ENCODE measurements around the gene CNTNAP5. TPM values are rescaled to one million over a fixed set of nuclear protein-coding genes. Genes with fewer than 3 reads are reported as not detected.

CNTNAP5 gene
- total and polyA plus RNA-seq, 7 donors = not detected

- Histone ChIP-seq H3K27me3 (ENCODE audit: insufficient read depth in 3 of 3, low read length in 2 of 3) (no peaks in the 10 kb centered on the region), H3K36me3 (ENCODE audit: insufficient read depth in 1 of 2, low read depth in 1 of 2) (no peaks in the 10 kb centered on the region), H3K9me3 (no peaks in the 10 kb centered on the region), H3K4me1 (no peaks in the 10 kb centered on the region), H3K27ac (no peak overlapping the region), H3K4me3 (no peak overlapping the region)
- intact Hi-C loops (cut with DNase I) = no loop called here
- 44 to 50% (median 46%) methylated on average over 2 of the region's 2 CpGs for WGBS, 3 donors
- ATAC-seq = no peak
- no peak for TF ChIP-seq CTCF (IDR thresholded peaks at IDR 0.05)
- no peak for DNase-seq
These were observed 13.9 kb downstream of the CNTNAP5 start for GRCh38 chr2:124039032-124039431.

GRCh38 chr2:124039762-124040291, 14.7 kb downstream of the CNTNAP5 start:
- Histone ChIP-seq H3K27me3 (ENCODE audit: insufficient read depth in 3 of 3, low read length in 2 of 3) (no peaks in the 10 kb centered on the region), H3K4me1 (no peaks in the 10 kb centered on the region), H3K27ac (no peak overlapping the region), H3K9me3 (no peaks in the 10 kb centered on the region), H3K36me3 (ENCODE audit: insufficient read depth in 1 of 2, low read depth in 1 of 2) (no peaks in the 10 kb centered on the region), H3K4me3 (no peak overlapping the region)
- no peak for TF ChIP-seq CTCF (IDR thresholded peaks at IDR 0.05)
- intact Hi-C loops (cut with DNase I) = no loop called here
- no peak for ATAC-seq
- DNase-seq = no peak
- 75 to 81% (median 77%) methylated on average over 4 of the region's 4 CpGs for WGBS, 3 donors

- Histone ChIP-seq H3K27me3 (ENCODE audit: insufficient read depth in 3 of 3, low read length in 2 of 3) (no peaks in the 10 kb centered on the region), H3K9me3 (no peaks in the 10 kb centered on the region), H3K4me3 (no peak overlapping the region), H3K27ac (no peak overlapping the region), H3K4me1 (no peaks in the 10 kb centered on the region), H3K36me3 (ENCODE audit: insufficient read depth in 1 of 2, low read depth in 1 of 2) (no peaks in the 10 kb centered on the region)
- DNase-seq = no peak
- no peak for ATAC-seq
- TF ChIP-seq CTCF (IDR thresholded peaks at IDR 0.05) = no peak
- intact Hi-C loops (cut with DNase I) = no loop called here
- 59 to 66% (median 64%) methylated on average over 2 of the region's 2 CpGs for WGBS, 3 donors
These were observed 20.8 kb downstream of the CNTNAP5 start for GRCh38 chr2:124045894-124046293.

- DNase-seq = no peak
- WGBS, 3 donors = 58 to 62% (median 60%) methylated on average over 3 of the region's 3 CpGs
- no peak overlapping the region for H3K27ac ChIP-seq
- no peaks in the 10 kb centered on the region for H3K27me3 ChIP-seq (ENCODE audit: insufficient read depth in 3 of 3, low read length in 2 of 3)
- H3K4me3 ChIP-seq = no peak overlapping the region
- H3K36me3 ChIP-seq (ENCODE audit: insufficient read depth in 1 of 2, low read depth in 1 of 2) = no peaks in the 10 kb centered on the region
- intact Hi-C loops (cut with DNase I) = no loop called here
- ATAC-seq = no peak
- TF ChIP-seq CTCF (IDR thresholded peaks at IDR 0.05) = no peak
- H3K4me1 ChIP-seq = no peaks in the 10 kb centered on the region
- no peaks in the 10 kb centered on the region for H3K9me3 ChIP-seq
These were observed 21.2 kb downstream of the CNTNAP5 start for GRCh38 chr2:124046332-124046731.

GRCh38 chr2:124048102-124048501, 23.0 kb downstream of the CNTNAP5 start:
- 37 to 52% (median 48%) methylated on average over 2 of the region's 2 CpGs for WGBS, 3 donors
- Histone ChIP-seq H3K27ac (no peak overlapping the region), H3K36me3 (ENCODE audit: insufficient read depth in 1 of 2, low read depth in 1 of 2) (no peaks in the 10 kb centered on the region), H3K4me3 (no peak overlapping the region), H3K9me3 (no peaks in the 10 kb centered on the region), H3K4me1 (no peaks in the 10 kb centered on the region), H3K27me3 (ENCODE audit: insufficient read depth in 3 of 3, low read length in 2 of 3) (no peaks in the 10 kb centered on the region)
- no peak for TF ChIP-seq CTCF (IDR thresholded peaks at IDR 0.05)
- no peak for DNase-seq
- intact Hi-C loops (cut with DNase I) = no loop called here
- ATAC-seq = no peak

Data from psoas muscle (tissue), 8 donors.